GM21723 (cell line): ENCODE results near the gene CTNND2.
"Not testable (repeated sequence)": the region's sequence is repeated elsewhere in the genome, so short reads cannot be mapped to it uniquely, and the experiment has no call there.

ENCODE experiments used
- ATAC-seq: cut with Tn5 transposase; IDR thresholded peaks from one replicate; pipeline ENCODE4 v1.9.1; 2021; ENCODE audit warnings: mild to moderate bottlenecking, moderate library complexity; ENCODE audit not compliant: unreplicated experiment

CTNND2 gene

DNA sequence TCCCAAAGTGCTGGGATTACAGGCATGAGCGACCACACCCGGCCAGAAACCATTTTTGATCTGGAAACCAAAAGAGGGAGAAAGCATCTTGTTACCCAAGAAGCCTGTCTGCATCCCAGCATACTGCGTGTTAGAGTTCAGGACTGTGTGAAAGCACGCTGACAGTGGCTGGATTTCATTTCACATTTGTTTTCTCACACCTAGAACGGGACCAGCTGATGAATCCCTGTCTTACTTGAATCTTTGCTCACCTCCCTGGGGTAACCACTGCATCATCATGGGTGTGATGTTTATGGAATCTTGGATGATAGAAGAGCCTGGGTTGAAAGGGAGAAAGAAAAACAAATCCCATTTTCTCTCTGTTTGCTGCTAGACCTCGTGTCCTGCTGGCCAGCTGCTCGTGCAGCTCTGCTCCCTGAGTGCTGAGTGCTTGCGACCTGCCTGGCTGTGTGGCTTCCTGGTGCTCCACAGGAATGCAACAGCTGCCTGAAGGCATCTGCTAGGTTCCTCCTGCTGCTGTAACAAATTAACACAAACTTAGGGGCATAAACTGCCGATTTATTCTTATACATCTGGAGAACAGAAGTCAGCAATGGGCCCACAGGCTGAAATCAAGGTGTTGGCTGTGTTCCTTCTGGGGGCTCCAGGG, 764.9 kb downstream of the CTNND2 start:
- no peak for ATAC-seq

GRCh38 chr5:11130131-11130530, 774.1 kb downstream of the CTNND2 start:
- ATAC-seq = no peak

DNA sequence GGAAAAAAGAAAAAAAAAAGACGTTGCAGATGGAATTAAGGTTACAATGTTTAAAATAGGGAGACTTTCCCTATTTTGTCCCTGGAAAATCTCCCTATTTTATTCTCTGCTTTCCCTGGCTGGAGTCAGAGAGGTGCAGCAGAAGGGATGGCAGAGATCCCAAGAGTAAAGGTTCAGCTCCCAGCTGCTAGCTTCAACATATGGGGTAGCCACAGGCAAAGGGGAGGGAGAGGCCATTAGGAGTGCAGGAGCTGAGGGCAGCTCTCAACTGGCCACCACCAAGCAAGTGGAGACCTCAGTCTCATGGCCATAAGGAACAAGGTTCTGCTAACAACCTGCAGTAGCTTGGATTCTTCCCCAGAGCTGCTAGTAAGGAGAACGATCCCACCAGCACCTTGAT, 776.2 kb downstream of the CTNND2 start:
- ATAC-seq = no peak

GRCh38 chr5:11126844-11127243, 777.4 kb downstream of the CTNND2 start:
- no peak for ATAC-seq

DNA sequence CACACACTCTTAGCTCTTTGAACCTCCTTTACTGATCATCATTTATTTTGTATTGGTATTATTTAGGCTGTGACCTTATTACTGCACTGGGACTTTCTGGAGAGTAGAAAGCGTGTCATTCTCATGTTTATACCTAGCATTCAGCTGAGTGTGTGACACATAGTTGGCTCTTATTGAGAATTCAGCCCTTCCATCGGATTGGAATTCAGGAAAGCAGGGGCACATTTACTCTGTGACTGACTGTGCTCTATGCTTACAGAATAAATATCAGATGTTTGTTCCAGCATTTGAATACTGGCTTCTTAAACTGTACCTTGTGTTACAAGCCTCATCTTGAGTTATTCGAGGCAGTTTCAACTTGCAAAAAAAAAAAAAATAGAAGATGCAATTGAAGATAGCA, 782.4 kb downstream of the CTNND2 start:
- ATAC-seq = no peak

DNA sequence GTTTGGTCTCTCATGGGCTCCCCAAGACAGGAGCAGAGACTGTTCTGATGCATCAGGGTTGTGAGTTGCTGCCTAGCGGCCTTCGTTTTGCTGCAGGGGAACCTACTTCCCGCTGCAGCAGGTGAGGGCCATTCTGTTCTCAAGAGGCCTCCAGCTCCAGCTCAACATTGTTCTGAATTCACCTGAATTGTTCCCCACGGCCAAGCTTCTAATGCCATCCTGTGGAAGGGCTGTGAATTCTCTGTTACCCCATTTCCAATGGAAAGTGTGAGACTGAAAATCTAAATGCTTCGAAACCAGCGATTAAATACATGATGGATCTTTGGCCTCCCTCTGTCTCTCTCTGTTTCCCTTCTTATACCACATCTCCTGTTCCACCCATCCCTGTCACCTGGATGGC, 794.1 kb downstream of the CTNND2 start:
- ATAC-seq = no peak

- ATAC-seq = no peak
Observed at GRCh38 chr5:11105696-11106095, 798.5 kb downstream of the CTNND2 start.

DNA sequence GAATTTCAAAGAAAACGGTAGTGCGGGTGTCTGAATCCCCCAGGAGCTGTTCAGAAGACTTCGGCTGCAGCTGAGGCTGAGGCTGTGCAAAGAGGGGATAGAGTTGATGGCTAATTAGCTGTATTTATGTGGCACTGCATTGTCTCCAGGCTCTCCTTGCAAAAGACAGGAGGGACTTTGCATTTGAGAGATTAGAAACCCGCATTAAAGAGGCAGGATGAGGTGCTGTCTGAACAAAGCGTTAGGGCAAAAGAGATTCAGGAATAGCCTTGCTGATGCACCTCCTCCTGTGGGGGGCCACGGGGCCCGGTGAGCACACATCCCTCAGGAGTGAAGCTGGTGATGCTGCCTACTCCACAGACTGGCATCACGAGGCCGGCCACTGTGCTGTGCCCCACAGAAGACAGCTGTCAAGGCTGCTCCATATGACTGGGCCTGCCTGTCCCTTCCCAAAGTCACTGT, 799.6 kb downstream of the CTNND2 start:
- no peak for ATAC-seq

- ATAC-seq = no peak
Observed at GRCh38 chr5:11104210-11104609, 800.0 kb downstream of the CTNND2 start.

DNA sequence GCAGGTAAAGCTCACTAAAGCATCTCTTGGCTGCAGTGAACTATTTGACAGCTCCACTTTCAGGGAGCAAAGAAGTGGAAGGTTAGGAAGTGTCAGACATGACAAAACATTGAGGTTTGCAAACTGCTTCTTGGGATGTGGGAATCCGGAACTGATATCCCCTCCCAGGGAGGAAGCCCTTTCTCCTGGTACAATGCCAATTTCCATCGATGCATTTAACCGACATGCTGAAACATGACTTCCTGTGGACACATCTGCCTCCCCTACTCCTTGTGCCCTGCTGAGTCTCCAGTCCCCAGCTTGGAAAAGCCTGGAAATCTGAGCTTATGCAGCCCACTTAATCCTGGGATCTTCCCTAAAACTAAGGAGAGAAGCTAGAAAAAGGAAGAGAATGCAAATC, 820.1 kb downstream of the CTNND2 start:
- no peak for ATAC-seq

- no peak for ATAC-seq
Observed at GRCh38 chr5:11082404-11082945, 821.8 kb downstream of the CTNND2 start.

- no peak for ATAC-seq
Observed at GRCh38 chr5:11076945-11077613, 827.2 kb downstream of the CTNND2 start.

DNA sequence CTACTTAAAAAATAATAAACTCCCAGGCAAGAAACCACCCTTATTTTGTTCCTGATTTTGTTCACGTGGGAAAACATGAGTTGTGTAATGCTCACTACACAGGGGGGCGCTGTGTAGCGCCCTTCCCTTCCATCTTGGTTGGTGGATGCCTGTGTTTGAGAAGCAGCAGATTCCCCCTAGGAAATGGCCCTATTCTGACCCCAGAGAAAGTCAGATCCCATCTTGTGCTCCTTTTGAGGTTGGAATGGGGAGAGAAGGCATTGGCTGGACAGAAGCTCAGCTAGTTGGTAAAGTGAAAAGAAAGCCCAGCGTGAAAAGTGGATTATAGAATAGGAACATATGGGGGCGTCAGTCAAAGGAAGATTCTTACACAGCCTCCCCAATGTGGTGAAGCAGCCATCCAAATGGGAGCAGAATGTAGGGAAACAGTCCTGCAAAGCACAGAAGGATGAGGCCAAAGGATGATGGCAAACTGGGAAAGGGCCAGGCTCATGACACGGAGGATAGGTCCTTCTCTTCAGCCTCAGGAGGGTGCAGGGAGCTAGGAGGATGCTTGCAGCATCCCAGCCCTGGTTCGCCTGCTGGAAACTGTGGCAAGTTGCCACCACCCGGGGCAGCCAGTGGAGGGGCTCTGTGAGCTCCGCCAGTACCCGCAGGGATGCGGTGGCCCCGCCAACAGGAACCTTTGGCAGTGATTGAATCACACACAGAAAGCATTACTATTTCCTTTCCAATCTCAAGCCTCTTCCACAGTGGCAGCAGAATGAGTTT, 829.0 kb downstream of the CTNND2 start:
- ATAC-seq = no peak

DNA sequence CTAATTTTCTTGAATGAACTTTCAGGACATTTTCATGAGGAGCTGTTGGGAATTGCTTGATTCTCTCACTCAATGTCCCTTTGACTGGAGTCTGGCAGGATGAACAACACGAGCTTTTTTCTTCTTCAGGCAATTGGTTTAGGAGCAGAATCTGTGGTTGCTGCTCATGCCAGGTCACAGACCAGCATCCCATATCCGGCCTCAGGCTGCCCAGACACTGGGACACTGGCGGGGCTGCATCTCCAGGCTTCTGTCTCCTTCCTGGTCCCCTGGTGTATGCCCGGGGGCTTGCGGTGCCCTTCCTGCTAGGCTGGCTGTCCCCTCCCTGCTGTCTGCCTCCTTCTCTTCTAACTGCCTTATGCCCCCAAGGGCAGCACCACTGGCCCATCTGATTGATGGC, 831.7 kb downstream of the CTNND2 start:
- ATAC-seq = no peak

- ATAC-seq = no peak
Observed at GRCh38 chr5:11072076-11072475, 832.2 kb downstream of the CTNND2 start.

GRCh38 chr5:11069041-11069440, 835.2 kb downstream of the CTNND2 start:
- no peak for ATAC-seq

GRCh38 chr5:11065723-11066122, 838.5 kb downstream of the CTNND2 start:
- not testable (repeated sequence) for ATAC-seq

DNA sequence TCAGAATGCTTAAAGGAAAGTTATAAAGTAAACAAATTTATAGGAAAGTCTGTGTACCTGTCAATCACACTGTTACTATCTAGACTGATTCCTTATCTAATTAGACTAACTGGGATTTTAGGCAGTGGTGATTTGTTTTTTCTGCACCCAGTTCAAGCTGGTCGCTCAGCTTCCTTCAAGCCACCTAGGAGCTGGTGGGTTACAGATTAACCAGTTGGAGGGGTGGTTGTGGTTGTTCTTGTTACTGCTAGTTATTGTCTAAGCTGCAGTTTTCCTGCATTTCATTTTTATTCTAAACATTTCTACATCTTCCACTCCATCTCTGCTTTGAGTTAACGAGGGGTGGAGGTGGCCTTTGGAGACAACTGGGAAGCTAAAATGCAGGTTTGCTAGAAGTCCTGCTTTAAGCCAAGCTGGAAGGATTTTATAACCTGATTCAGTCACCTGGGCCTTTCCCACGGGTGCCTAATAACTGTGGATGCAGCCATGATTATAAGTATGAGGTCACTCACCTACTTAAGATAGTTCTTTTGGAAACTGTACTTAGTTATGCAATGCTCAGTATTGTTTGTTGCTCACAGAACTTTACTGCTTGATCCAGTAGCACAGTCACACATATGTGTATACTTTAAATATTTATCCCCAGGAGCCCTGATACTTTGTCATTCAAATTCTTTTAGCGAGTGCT, 839.3 kb downstream of the CTNND2 start:
- no peak for ATAC-seq

DNA sequence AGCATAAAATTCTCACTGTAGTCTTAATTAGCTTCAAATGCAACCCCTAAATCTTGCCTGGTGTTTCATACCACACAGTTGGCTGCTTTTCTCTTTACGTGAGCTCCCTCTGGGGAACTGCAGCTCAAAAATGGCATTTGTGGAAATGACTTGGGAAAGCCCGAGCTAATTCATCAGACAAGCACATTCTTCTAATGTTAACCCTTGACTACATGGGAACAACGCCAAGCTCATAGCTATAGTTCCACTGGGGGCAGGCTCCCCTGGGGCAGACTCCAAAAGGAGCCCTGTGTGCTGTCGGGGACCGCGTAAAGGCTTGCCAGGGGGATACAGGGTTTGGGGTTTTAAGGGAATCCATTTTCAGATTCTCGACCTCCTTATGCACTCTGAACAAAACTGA, 841.8 kb downstream of the CTNND2 start:
- no peak for ATAC-seq

DNA sequence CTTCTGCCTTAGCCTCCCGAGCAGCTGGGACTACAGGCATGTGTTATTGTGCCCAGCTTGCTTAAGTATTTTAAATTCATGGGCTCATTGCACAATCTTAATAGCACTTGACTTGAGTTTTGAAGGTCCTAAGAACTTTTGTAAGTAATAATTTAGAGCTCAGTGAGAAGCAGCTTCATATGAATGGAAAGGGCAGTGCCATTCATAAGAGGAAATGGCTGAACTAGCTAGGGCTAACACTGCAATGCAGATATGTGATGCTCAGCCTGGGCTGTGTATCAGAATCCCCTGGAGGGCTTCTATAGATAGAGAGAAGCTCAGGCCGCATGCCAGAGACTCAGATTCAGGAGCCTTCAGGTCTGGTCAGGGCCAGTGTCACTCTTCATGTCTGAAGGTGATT, 847.7 kb downstream of the CTNND2 start:
- ATAC-seq = no peak

DNA sequence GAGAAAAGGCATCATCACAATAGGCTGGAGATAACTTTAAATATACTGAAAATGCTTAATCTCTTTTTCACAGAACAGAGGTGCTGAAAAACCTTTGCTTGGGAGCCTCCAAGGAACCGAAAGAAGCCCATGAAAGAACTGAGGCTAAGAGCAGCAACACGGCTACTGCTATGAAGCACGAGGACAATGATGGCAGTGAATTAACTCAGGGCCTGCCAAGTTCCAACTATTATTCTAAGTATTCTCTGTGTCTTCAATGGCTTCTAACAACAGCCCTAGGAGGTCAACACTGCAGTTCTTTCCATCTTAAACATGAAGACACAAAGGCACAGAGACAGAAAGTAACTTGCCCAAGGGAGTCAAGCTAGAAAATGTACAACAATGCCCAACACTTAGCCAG, 850.2 kb downstream of the CTNND2 start:
- no peak for ATAC-seq
